Liver (tissue), 3 donors: ENCODE data around the gene SHTN1.

Experiments
- EGR1 ChIP-seq, 2 donors: IDR thresholded peaks; 2 replicates each; pipeline ENCODE4 v1.6.1; 2016 to 2018; ENCODE audit warnings: antibody characterized with exemption in 2 of 2, low read depth in 2 of 2
- GABPA ChIP-seq, 2 donors: IDR thresholded peaks in 1 of 2; conservative IDR thresholded peaks in 1 of 2; 2 replicates each; pipeline ENCODE4 v1.6.1; 2016; ENCODE audit warnings: antibody characterized with exemption in 2 of 2, mild to moderate bottlenecking in 1 of 2, moderate library complexity in 1 of 2
- REST ChIP-seq: IDR thresholded peaks from 2 replicates; pipeline ENCODE4 v1.6.1; 2016; ENCODE audit warnings: antibody characterized with exemption, mild to moderate bottlenecking
- SP1 ChIP-seq: IDR thresholded peaks from 2 replicates; pipeline ENCODE4 v1.6.1; 2018; ENCODE audit warnings: antibody characterized with exemption, mild to moderate bottlenecking
- TF ChIP-seq, protein P1 (sequence below): fragments of 150-350 bp; IDR thresholded peaks from 2 replicates; pipeline ENCODE4 v1.5.1; 2017; ENCODE audit warnings: improper control_type of control experiment, low read depth, low read length; ENCODE audit not compliant: missing input control
- donor health status: healthy.
- donor health status: healthy.

DNA sequence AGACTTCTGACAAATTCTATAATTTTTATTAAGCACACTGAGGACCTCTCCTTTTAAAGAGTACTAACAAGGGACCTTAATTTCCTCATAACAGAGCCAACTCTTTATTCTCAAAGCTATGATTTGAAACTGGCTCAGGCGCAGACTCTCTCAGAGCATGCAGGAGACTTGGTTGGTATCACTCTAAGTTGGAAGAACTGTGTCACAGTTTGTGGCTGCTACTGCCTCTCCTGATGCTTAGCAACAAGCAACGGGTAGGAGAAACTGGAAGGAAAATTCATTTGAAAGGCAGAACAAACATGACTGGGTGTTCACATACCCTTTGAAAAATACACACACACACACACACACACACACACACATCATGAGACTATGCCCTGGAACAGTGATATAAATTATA lies 122.3 kb downstream of the SHTN1 start:
- TF ChIP-seq REST (no peak), GABPA (IDR thresholded peaks at IDR 0.05 in 1 of 2, conservative IDR thresholded peaks at IDR 0.05 in 1 of 2) (no peak), EGR1 (IDR thresholded peaks at IDR 0.05; ENCODE audit: low read depth in 2 of 2) (no peak), SP1 (no peak)
- TF ChIP-seq, protein P1, sequence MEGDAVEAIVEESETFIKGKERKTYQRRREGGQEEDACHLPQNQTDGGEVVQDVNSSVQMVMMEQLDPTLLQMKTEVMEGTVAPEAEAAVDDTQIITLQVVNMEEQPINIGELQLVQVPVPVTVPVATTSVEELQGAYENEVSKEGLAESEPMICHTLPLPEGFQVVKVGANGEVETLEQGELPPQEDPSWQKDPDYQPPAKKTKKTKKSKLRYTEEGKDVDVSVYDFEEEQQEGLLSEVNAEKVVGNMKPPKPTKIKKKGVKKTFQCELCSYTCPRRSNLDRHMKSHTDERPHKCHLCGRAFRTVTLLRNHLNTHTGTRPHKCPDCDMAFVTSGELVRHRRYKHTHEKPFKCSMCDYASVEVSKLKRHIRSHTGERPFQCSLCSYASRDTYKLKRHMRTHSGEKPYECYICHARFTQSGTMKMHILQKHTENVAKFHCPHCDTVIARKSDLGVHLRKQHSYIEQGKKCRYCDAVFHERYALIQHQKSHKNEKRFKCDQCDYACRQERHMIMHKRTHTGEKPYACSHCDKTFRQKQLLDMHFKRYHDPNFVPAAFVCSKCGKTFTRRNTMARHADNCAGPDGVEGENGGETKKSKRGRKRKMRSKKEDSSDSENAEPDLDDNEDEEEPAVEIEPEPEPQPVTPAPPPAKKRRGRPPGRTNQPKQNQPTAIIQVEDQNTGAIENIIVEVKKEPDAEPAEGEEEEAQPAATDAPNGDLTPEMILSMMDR = no peak
